ENCODE data around the gene INIP.

The INIP gene

GRCh38 chr9:112755675-112756074 is 37.8 kb upstream of the INIP start:
- Histone ChIP-seq H3K4me3 (ENCODE audit: low read length) (no peak overlapping the region), H4K20me1 (ENCODE audit: control insufficient read depth, insufficient read depth, low read depth, low read length) (peaks cover 8% of the 10 kb centered on the region; the same call in 1 of the 2 replicates), H3K9me3 (ENCODE audit: control insufficient read depth, insufficient read depth, low read length) (no peaks in the 10 kb centered on the region), H3K79me2 (ENCODE audit: control insufficient read depth, low read length) (peaks cover 96% of the 10 kb centered on the region), H3K36me3 (ENCODE audit: control insufficient read depth, low read length) (peaks cover 7% of the 10 kb centered on the region), H3K4me1 (ENCODE audit: control insufficient read depth, low read length) (peaks cover 36% of the 10 kb centered on the region), H3K9me2 (replicated peaks; ENCODE audit: control insufficient read depth, low read length) (no peaks in the 10 kb centered on the region), H3K27me3 (ENCODE audit: control insufficient read depth, low read length) (no peaks in the 10 kb centered on the region), H3F3A (ENCODE audit: control insufficient read depth, insufficient read depth) (no peaks in the 10 kb centered on the region), H3K27ac (ENCODE audit: low read depth, low read length) (no peak overlapping the region), H3K4me2 (ENCODE audit: low read length) (no peak overlapping the region)
- no peak for TF ChIP-seq EZH2phosphoT487 (IDR thresholded peaks at IDR 0.05; ENCODE audit: borderline replicate concordance, low read length)

GRCh38 chr9:112755016-112755427 is 37.1 kb upstream of the INIP start:
- Histone ChIP-seq H3K36me3 (ENCODE audit: control insufficient read depth, low read length) (peaks cover 10% of the 10 kb centered on the region), H3K27me3 (ENCODE audit: control insufficient read depth, low read length) (no peaks in the 10 kb centered on the region), H3K4me1 (ENCODE audit: control insufficient read depth, low read length) (peaks cover 39% of the 10 kb centered on the region), H3K4me3 (ENCODE audit: low read length) (no peak overlapping the region), H3K4me2 (ENCODE audit: low read length) (peak overlapping the region; percentile 48), H3K27ac (ENCODE audit: low read depth, low read length) (no peak overlapping the region; the same call in 1 of the 2 replicates), H3K9me2 (replicated peaks; ENCODE audit: control insufficient read depth, low read length) (no peaks in the 10 kb centered on the region), H4K20me1 (ENCODE audit: control insufficient read depth, insufficient read depth, low read depth, low read length) (peaks cover 8% of the 10 kb centered on the region; the same call in 1 of the 2 replicates), H3F3A (ENCODE audit: control insufficient read depth, insufficient read depth) (no peaks in the 10 kb centered on the region), H3K79me2 (ENCODE audit: control insufficient read depth, low read length) (peaks cover 93% of the 10 kb centered on the region), H3K9me3 (ENCODE audit: control insufficient read depth, insufficient read depth, low read length) (no peaks in the 10 kb centered on the region)
- TF ChIP-seq EZH2phosphoT487 (IDR thresholded peaks at IDR 0.05; ENCODE audit: borderline replicate concordance, low read length), result no peak
- TF ChIP-seq CTCF (IDR thresholded peaks at IDR 0.05; ENCODE audit: low read depth, low read length, poor library complexity, severe bottlenecking), result no peak

- TF ChIP-seq CTCF (IDR thresholded peaks at IDR 0.05; ENCODE audit: low read depth, low read length, poor library complexity, severe bottlenecking) (no peak), EZH2phosphoT487 (IDR thresholded peaks at IDR 0.05; ENCODE audit: borderline replicate concordance, low read length) (no peak)
- H3K4me1 ChIP-seq (ENCODE audit: control insufficient read depth, low read length), result peaks cover 43% of the 10 kb centered on the region
- H3K9me2 ChIP-seq (replicated peaks; ENCODE audit: control insufficient read depth, low read length), result no peaks in the 10 kb centered on the region
- H3K9me3 ChIP-seq (ENCODE audit: control insufficient read depth, insufficient read depth, low read length), result no peaks in the 10 kb centered on the region
- H4K20me1 ChIP-seq (ENCODE audit: control insufficient read depth, insufficient read depth, low read depth, low read length), result peaks cover 8% of the 10 kb centered on the region; the same call in 1 of the 2 replicates
- no peaks in the 10 kb centered on the region for H3F3A ChIP-seq (ENCODE audit: control insufficient read depth, insufficient read depth)
- H3K27me3 ChIP-seq (ENCODE audit: control insufficient read depth, low read length), result no peaks in the 10 kb centered on the region
- no peak overlapping the region; the same call in 1 of the 2 replicates for H3K27ac ChIP-seq (ENCODE audit: low read depth, low read length)
- no peak overlapping the region for H3K4me3 ChIP-seq (ENCODE audit: low read length)
- peaks cover 10% of the 10 kb centered on the region for H3K36me3 ChIP-seq (ENCODE audit: control insufficient read depth, low read length)
- H3K79me2 ChIP-seq (ENCODE audit: control insufficient read depth, low read length), result peaks cover 93% of the 10 kb centered on the region
- peak overlapping the region; percentile 48 for H3K4me2 ChIP-seq (ENCODE audit: low read length)
Measured at GRCh38 chr9:112754578-112754977, 36.7 kb upstream of the INIP start.

GRCh38 chr9:112753725-112754124 is 35.8 kb upstream of the INIP start:
- Histone ChIP-seq H3K27me3 (ENCODE audit: control insufficient read depth, low read length) (no peaks in the 10 kb centered on the region), H3K4me3 (ENCODE audit: low read length) (no peak overlapping the region), H3K4me2 (ENCODE audit: low read length) (peak overlapping the region; percentile 0; the same call in 1 of the 2 replicates), H3K9me3 (ENCODE audit: control insufficient read depth, insufficient read depth, low read length) (no peaks in the 10 kb centered on the region), H3K9me2 (replicated peaks; ENCODE audit: control insufficient read depth, low read length) (no peaks in the 10 kb centered on the region), H3K4me1 (ENCODE audit: control insufficient read depth, low read length) (peaks cover 51% of the 10 kb centered on the region), H3K79me2 (ENCODE audit: control insufficient read depth, low read length) (peaks cover 95% of the 10 kb centered on the region), H3K36me3 (ENCODE audit: control insufficient read depth, low read length) (peaks cover 10% of the 10 kb centered on the region), H4K20me1 (ENCODE audit: control insufficient read depth, insufficient read depth, low read depth, low read length) (peaks cover 8% of the 10 kb centered on the region; the same call in 1 of the 2 replicates), H3K27ac (ENCODE audit: low read depth, low read length) (no peak overlapping the region), H3F3A (ENCODE audit: control insufficient read depth, insufficient read depth) (no peaks in the 10 kb centered on the region; the same call in 1 of the 2 replicates)
- TF ChIP-seq CTCF (IDR thresholded peaks at IDR 0.05; ENCODE audit: low read depth, low read length, poor library complexity, severe bottlenecking) (no peak), EZH2phosphoT487 (IDR thresholded peaks at IDR 0.05; ENCODE audit: borderline replicate concordance, low read length) (no peak)

Measured in DOHH2 (cell line).